Activated naive CD4-positive, alpha-beta T cell (primary cell): ENCODE results near the gene KHDRBS2.
"Not testable (repeated sequence)": the region's sequence is repeated elsewhere in the genome, so short reads cannot be mapped to it uniquely, and the experiment has no call there.

Experiments used
- DNase-seq, 4 experiments: peaks; one replicate each; lab custom pipeline; 2025; lab: John Stamatoyannopoulos, UW

KHDRBS2 gene

GRCh38 chr6:61867635-61868034 is 418.4 kb downstream of the KHDRBS2 start:
- no peak for DNase-seq

GRCh38 chr6:61857541-61857940 is 428.5 kb downstream of the KHDRBS2 start:
- DNase-seq, result no peak

- DNase-seq, result no peak
Measured at GRCh38 chr6:61841958-61842357, 444.1 kb downstream of the KHDRBS2 start.

GRCh38 chr6:61835237-61835636 is 450.8 kb downstream of the KHDRBS2 start:
- no peak for DNase-seq

GRCh38 chr6:61833176-61833755 is 452.8 kb downstream of the KHDRBS2 start:
- DNase-seq, result no peak

GRCh38 chr6:61817716-61818115 is 468.3 kb downstream of the KHDRBS2 start:
- DNase-seq, result no peak

- DNase-seq, result no peak
Measured at GRCh38 chr6:61810047-61810446, 476.0 kb downstream of the KHDRBS2 start.

- no peak for DNase-seq
Measured at GRCh38 chr6:61809004-61809595, 476.9 kb downstream of the KHDRBS2 start.

GRCh38 chr6:61787998-61788397 is 498.0 kb downstream of the KHDRBS2 start:
- no peak for DNase-seq

GRCh38 chr6:61769446-61769845 is 516.6 kb downstream of the KHDRBS2 start:
- not testable (repeated sequence) for DNase-seq

- no peak for DNase-seq
Measured at GRCh38 chr6:61755739-61756138, 530.3 kb downstream of the KHDRBS2 start.

- no peak for DNase-seq
Measured at GRCh38 chr6:61751986-61752385, 534.0 kb downstream of the KHDRBS2 start.

GRCh38 chr6:61745994-61746393 is 540.0 kb downstream of the KHDRBS2 start:
- DNase-seq, result no peak

GRCh38 chr6:61711849-61712248 is 574.2 kb downstream of the KHDRBS2 start:
- no peak for DNase-seq

- no peak for DNase-seq
Measured at GRCh38 chr6:61688165-61688564, 597.9 kb downstream of the KHDRBS2 start.

GRCh38 chr6:61682562-61682961 is 603.5 kb downstream of the KHDRBS2 start:
- no peak for DNase-seq

- DNase-seq, result no peak
Measured at GRCh38 chr6:61679625-61680024, 606.4 kb downstream of the KHDRBS2 start.

GRCh38 chr6:61675734-61676133 is 610.3 kb downstream of the KHDRBS2 start:
- DNase-seq, result no peak

- DNase-seq, result no peak
Measured at GRCh38 chr6:61649845-61650244, 636.2 kb downstream of the KHDRBS2 start.

- no peak for DNase-seq
Measured at GRCh38 chr6:61640463-61640862, 645.6 kb downstream of the KHDRBS2 start.
